Memory B cell (primary cell): Measurements from ENCODE around the gene SMC5.
"Not testable (repeated sequence)": the region's sequence is repeated elsewhere in the genome, so short reads cannot be mapped to it uniquely, and the experiment has no call there.

Experiments
- ATAC-seq: fragments of 150-1000 bp; cut with Tn5 transposase; 2 replicates; pipeline ENCODE4 v1.10.0; 2021; ENCODE audit warnings: low read depth, mild to moderate bottlenecking, moderate library complexity
- DNase-seq, 2 donors: peaks; one replicate each; pipeline ENCODE4 v3.0.0; 2022; ENCODE audit warnings: low spot score in 2 of 2
- H3K27ac Mint-ChIP-seq: one replicate; pipeline ENCODE4 v1.8.0; 2022; ENCODE audit warnings: mild to moderate bottlenecking, moderate library complexity, mixed read lengths
- H3K27me3 Mint-ChIP-seq: one replicate; pipeline ENCODE4 v1.8.0; 2022; ENCODE audit warnings: mixed read lengths
- H3K36me3 Mint-ChIP-seq: one replicate; pipeline ENCODE4 v1.8.0; 2022; ENCODE audit warnings: mild to moderate bottlenecking, mixed read lengths
- H3K4me1 Mint-ChIP-seq: one replicate; pipeline ENCODE4 v1.8.0; 2022; ENCODE audit warnings: mixed read lengths
- H3K4me3 Mint-ChIP-seq: one replicate; pipeline ENCODE4 v1.8.0; 2022; ENCODE audit warnings: mild to moderate bottlenecking, moderate library complexity, mixed read lengths
- H3K9me3 Mint-ChIP-seq: one replicate; pipeline ENCODE4 v1.8.0; 2022; ENCODE audit warnings: mixed read lengths

The SMC5 gene

DNA sequence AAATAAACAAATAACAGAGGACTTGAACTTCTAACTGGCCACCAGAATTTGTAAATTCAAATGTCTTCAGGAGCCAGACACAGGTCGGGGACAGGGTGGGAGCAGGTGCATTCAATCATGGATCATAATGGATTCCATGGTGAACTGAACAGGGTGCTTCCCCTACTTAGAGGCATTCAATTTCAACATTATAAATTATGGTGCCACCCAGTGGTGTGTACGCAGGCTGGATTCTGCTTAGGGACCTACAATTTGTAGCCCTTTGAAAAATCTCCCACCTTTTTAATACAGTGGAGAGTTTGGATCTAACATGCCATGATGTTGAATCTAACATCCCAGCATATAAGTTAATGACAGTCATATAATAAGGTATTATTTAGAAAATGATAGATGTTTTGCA is 133.4 kb downstream of the SMC5 start:
- Mint-ChIP-seq H3K4me1 (peaks cover 12% of the 10 kb centered on the region), H3K9me3 (no peaks in the 10 kb centered on the region), H3K27ac (no peak overlapping the region), H3K4me3 (no peak overlapping the region), H3K27me3 (no peaks in the 10 kb centered on the region), H3K36me3 (peaks cover 6% of the 10 kb centered on the region)
- DNase-seq (no peak), ATAC-seq (peak; percentile 70)

DNA sequence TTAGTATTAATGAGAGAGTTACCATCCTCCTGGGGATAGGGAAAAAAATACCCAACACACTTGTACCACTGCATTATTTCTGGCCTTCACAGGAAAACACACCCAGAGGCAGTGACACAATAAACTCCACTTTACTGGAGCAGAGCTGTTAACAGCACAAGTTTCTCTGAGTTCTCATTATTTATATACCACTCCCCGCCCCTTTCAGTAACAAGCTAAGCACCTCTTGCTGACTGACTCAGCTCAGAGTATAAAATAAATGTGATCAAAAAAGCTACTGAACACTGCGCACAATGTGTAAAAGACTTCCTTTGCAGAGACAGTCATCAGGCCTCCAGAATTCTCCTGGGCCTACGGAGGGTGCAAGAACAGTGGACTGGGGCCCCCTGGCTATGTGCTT is 134.1 kb downstream of the SMC5 start:
- DNase-seq: no peak
- no peak for ATAC-seq
- Mint-ChIP-seq H3K4me3 (no peak overlapping the region), H3K4me1 (peaks cover 18% of the 10 kb centered on the region), H3K36me3 (no peaks in the 10 kb centered on the region), H3K27me3 (no peaks in the 10 kb centered on the region), H3K27ac (no peak overlapping the region), H3K9me3 (no peaks in the 10 kb centered on the region)

DNA sequence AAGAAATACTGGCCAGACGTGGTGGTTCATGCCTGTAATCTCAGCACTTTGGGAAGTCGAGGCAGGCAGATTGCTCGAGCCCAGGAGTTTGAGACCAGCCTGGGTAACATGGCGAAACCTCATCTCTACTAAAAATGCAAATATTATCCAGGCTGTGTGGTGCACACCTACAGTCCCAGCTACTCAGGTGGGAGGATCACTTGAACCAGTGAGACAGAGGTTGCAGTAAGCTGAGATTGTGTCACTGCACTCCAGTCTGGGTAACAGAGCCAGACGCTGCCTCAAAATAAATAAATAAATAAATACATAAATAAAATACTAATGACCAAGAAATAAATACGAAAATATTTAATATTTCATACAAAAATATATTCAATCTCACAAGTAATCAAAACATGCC is 136.9 kb downstream of the SMC5 start:
- no peaks in the 10 kb centered on the region for H3K27me3 Mint-ChIP-seq
- no peak for DNase-seq
- H3K36me3 Mint-ChIP-seq: no peaks in the 10 kb centered on the region
- peak overlapping the region; percentile 38 for H3K27ac Mint-ChIP-seq
- H3K4me1 Mint-ChIP-seq: peaks cover 35% of the 10 kb centered on the region
- no peaks in the 10 kb centered on the region for H3K9me3 Mint-ChIP-seq
- no peak for ATAC-seq
- no peak overlapping the region for H3K4me3 Mint-ChIP-seq

DNA sequence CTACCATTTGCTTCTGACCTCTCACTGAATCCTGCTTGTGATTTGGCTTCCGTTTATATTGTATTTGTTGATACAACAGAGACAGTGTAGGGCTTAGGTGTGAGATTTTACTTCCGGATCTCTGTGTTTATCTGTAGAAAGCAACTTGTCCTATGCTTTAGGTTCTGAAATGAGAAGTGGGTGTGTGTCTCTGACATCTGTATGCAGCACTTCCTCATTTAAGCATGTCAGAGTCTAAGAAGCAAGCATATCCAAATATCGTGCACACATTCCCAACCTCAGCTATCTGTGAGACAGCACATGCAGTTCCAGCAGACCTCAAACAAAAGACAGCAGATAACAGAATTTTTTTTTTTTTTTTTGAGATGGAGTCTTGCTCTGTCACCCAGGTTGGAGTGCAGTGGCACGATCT is 139.4 kb downstream of the SMC5 start:
- Mint-ChIP-seq H3K27me3 (no peaks in the 10 kb centered on the region), H3K36me3 (no peaks in the 10 kb centered on the region), H3K4me3 (peak overlapping the region; percentile 71), H3K4me1 (peaks cover 28% of the 10 kb centered on the region), H3K9me3 (no peaks in the 10 kb centered on the region), H3K27ac (peak overlapping the region; percentile 94)
- DNase-seq (peak in 1 of 2 donors; percentile 56), ATAC-seq (peak; percentile 98)

DNA sequence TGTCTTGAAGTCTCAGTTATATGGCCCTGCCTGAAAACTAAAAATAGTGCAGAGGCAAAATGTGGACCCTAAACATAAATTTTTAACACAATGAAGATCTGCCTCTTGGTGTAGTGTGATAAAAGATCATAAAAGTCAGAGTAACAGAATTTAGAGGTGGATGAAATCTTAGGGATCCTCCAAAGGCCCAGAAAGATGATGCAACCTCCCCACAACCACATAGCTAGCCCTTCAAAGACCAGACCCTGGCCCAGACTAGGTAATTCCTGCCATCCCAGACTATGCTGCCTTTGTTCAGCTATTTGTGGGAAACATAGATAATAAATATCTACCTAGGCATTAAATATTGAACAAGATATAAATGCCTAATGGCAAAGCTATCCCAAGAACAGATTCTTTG is 140.4 kb downstream of the SMC5 start:
- Mint-ChIP-seq H3K36me3 (no peaks in the 10 kb centered on the region), H3K9me3 (no peaks in the 10 kb centered on the region), H3K4me1 (peaks cover 31% of the 10 kb centered on the region), H3K27me3 (no peaks in the 10 kb centered on the region), H3K27ac (peak overlapping the region; percentile 8), H3K4me3 (no peak overlapping the region)
- DNase-seq (no peak), ATAC-seq (no peak)

DNA sequence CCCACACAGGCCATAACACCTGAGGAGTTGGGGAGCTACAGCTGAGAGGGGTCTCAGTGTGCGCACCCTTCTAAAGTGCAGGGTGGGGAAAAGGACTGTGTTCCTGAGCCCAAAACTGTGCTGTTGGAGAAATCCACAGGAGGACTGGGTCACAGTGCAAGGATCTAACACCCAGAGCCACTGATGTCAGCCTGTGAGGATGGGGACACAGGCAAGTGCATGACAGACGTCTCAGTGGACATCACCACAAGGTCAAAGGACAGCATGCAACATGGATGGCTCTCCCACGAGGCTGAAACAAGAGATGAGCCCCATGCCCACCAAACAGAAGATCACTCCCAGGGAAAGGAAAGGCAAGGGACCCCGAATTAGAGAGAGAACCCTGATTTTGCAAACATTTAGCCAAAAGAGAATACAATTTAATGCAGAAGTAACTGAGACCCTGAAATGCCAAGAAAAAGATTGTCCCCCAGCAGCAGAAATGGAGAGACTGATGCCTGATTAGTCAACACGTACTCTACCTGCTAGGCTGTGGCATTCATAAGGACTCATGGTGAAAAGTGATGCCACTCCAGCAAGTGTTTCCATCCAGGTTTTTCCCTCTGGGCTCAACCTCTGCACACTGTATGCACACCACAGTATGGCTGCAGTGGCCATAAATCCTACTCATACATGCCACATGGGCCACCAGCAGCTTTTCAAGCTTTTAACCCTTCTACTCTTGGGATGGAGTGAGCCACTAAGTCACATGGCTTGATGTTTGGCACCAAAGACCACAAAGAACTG is 141.5 kb downstream of the SMC5 start:
- no peak overlapping the region for H3K4me3 Mint-ChIP-seq
- ATAC-seq: no peak
- no peaks in the 10 kb centered on the region for H3K9me3 Mint-ChIP-seq
- no peaks in the 10 kb centered on the region for H3K36me3 Mint-ChIP-seq
- peaks cover 38% of the 10 kb centered on the region for H3K4me1 Mint-ChIP-seq
- DNase-seq: no peak
- H3K27ac Mint-ChIP-seq: peak overlapping the region; percentile 8
- no peaks in the 10 kb centered on the region for H3K27me3 Mint-ChIP-seq

DNA sequence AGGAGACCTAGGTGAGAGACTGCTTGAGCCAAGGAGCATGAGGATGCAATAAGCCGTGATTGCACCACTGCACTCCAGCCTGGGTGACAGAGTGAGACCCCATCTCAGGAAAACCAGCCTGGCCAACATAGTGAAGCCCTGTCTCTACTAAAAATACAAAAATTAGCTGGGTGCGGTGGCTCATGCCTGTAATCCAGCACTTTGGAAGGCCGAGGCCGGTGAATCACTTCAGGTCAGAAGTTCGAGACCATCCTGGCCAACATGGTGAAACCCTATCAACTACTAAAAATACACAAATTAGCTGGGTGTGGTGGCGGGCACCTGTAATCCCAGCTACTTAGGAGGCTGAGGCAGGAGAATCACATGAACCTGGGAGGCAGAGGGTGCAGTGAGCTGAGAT is 142.5 kb downstream of the SMC5 start:
- not testable (repeated sequence) for H3K9me3 Mint-ChIP-seq, H3K27me3 Mint-ChIP-seq, H3K27ac Mint-ChIP-seq, H3K4me3 Mint-ChIP-seq, DNase-seq, H3K36me3 Mint-ChIP-seq, ATAC-seq
- H3K4me1 Mint-ChIP-seq: peaks cover 41% of the 10 kb centered on the region

DNA sequence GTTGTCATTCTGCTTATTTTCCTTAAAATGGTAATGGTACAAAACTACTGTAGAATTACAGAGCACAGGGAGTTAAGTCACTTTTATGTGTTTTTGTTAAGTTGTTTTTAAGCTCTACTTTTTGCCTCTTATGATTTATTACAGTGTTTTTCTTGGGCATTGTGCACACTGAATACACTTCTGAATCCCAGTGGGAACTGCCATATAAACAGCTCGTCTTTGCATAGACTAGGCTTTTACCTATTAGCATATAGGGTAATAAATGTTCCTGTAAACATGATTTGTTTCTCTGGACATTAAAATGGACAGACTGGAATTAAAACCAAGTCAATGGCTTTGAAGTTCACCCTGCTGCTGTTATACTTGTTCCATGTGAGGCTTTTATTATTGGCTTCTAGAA is 143.4 kb downstream of the SMC5 start:
- H3K27ac Mint-ChIP-seq: no peak overlapping the region
- H3K4me1 Mint-ChIP-seq: peaks cover 47% of the 10 kb centered on the region
- H3K4me3 Mint-ChIP-seq: no peak overlapping the region
- DNase-seq: no peak
- H3K36me3 Mint-ChIP-seq: no peaks in the 10 kb centered on the region
- no peak for ATAC-seq
- no peaks in the 10 kb centered on the region for H3K27me3 Mint-ChIP-seq
- H3K9me3 Mint-ChIP-seq: no peaks in the 10 kb centered on the region

DNA sequence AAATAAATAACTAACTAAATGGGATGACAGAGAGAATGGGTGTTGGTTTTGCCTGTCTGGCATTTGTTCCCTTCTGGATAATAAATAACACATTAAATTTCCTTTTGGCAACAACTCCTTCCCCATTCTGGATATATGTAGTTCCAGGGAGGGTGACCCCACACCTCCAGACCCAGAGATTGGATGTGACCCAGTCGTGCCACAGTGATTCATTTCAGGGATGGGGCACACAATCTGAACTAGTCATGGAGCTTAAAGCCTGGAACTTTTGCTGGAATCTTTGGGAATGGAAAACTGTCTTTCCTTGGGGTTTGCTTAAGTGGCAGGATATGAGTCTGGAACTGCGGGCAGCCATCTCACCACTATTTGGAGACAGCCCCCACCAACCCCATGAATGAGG is 144.4 kb downstream of the SMC5 start:
- ATAC-seq (no peak), DNase-seq (no peak)
- peaks cover 46% of the 10 kb centered on the region for H3K4me1 Mint-ChIP-seq
- H3K36me3 Mint-ChIP-seq: no peaks in the 10 kb centered on the region
- no peak overlapping the region for H3K4me3 Mint-ChIP-seq
- no peaks in the 10 kb centered on the region for H3K9me3 Mint-ChIP-seq
- no peak overlapping the region for H3K27ac Mint-ChIP-seq
- no peaks in the 10 kb centered on the region for H3K27me3 Mint-ChIP-seq

DNA sequence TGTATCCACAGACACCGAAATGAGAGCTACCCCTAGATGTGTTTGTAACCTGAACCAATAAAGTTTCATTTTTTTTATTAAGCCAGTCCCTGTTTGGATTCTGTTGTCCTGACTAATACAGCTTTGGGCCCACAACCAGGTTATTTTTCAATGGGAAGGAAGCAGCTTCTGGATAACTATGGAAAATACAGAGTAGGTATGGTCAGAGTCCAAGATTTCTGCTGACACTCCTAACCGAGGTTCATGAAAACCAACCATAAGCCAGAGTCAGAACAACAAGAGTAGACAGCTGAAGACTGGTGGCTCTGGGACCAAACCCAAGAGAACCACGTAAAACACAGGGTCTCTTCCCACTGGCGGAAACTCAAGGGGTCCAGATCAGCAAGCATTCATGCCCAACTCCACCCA is 144.8 kb downstream of the SMC5 start:
- DNase-seq (no peak), ATAC-seq (no peak)
- H3K27me3 Mint-ChIP-seq: no peaks in the 10 kb centered on the region
- no peaks in the 10 kb centered on the region for H3K9me3 Mint-ChIP-seq
- no peak overlapping the region for H3K4me3 Mint-ChIP-seq
- H3K27ac Mint-ChIP-seq: no peak overlapping the region
- peaks cover 45% of the 10 kb centered on the region for H3K4me1 Mint-ChIP-seq
- no peaks in the 10 kb centered on the region for H3K36me3 Mint-ChIP-seq

DNA sequence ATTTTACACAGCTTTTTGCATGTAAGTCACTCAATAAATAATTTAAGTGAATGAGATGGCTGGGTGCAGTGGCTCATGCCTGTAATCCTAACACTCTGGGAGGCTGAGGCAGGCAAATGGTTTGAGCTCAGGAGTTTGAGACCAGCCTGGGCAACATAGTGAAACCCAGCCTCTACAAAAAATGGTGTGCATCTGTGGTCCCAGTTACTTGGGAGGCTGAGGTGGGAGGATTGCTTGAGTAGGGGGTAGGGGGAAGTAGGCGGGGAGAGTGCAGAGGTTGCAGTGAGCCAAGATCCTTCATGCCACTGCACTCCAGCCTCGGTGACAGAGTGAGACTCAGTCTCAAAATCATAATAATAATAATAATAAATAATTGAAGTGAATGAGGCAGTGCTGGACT is 145.5 kb downstream of the SMC5 start:
- ATAC-seq: no peak
- no peak for DNase-seq
- no peaks in the 10 kb centered on the region for H3K9me3 Mint-ChIP-seq
- no peaks in the 10 kb centered on the region for H3K27me3 Mint-ChIP-seq
- H3K36me3 Mint-ChIP-seq: no peaks in the 10 kb centered on the region
- no peak overlapping the region for H3K4me3 Mint-ChIP-seq
- peaks cover 40% of the 10 kb centered on the region for H3K4me1 Mint-ChIP-seq
- H3K27ac Mint-ChIP-seq: no peak overlapping the region
